GM23338 (cell line): Measurements from ENCODE around the gene AGPAT3. TPM values are rescaled to one million over a fixed set of nuclear protein-coding genes. Genes with fewer than 3 reads are reported as not detected.

ENCODE experiments used
- ATAC-seq: fragments of 200-7000 bp; cut with Tn5 transposase; 3 replicates; pipeline ENCODE4 v1.9.1; 2020
- DNase-seq: peaks from one replicate; pipeline ENCODE4 v3.0.0-alpha.2; 2015; ENCODE audit warnings: low spot score
- H2AFZ ChIP-seq: fragments of 200-600 bp; sonication (generic); 2 replicates; pipeline ENCODE4 v1.8.0; 2016; ENCODE audit warnings: antibody characterized with exemption, mild to moderate bottlenecking, moderate library complexity
- H3F3A ChIP-seq: fragments of 200-600 bp; sonication (generic); replicated peaks from 2 replicates; pipeline ENCODE4 v1.8.0; 2017; ENCODE audit warnings: antibody characterized with exemption, mixed run types, low read depth
- H3K27ac ChIP-seq: fragments of 200-600 bp; sonication (generic); 2 replicates; pipeline ENCODE4 v1.6.1; 2016; ENCODE audit warnings: low read depth
- H3K27me3 ChIP-seq: fragments of 200-600 bp; sonication (generic); 2 replicates; pipeline ENCODE4 v1.8.0; 2016; ENCODE audit warnings: mild to moderate bottlenecking, mixed run types, moderate library complexity; ENCODE audit not compliant: insufficient read depth
- H3K36me3 ChIP-seq: fragments of 200-600 bp; sonication (generic); 2 replicates; pipeline ENCODE4 v1.8.0; 2016; ENCODE audit warnings: mild to moderate bottlenecking; ENCODE audit not compliant: insufficient read depth
- H3K4me1 ChIP-seq: fragments of 200-600 bp; sonication (generic); 2 replicates; pipeline ENCODE4 v1.8.0; 2016; ENCODE audit warnings: mild to moderate bottlenecking, moderate library complexity; ENCODE audit not compliant: insufficient read depth
- H3K4me2 ChIP-seq: fragments of 200-600 bp; sonication (generic); 2 replicates; pipeline ENCODE4 v1.7.1; 2017; ENCODE audit warnings: mixed run types
- H3K4me3 ChIP-seq: fragments of 200-600 bp; sonication (generic); 2 replicates; pipeline ENCODE4 v1.6.1; 2016; ENCODE audit warnings: mixed run types
- H3K79me2 ChIP-seq: fragments of 200-600 bp; sonication (generic); replicated peaks from 2 replicates; pipeline ENCODE4 v1.8.0; 2017; ENCODE audit warnings: mild to moderate bottlenecking; ENCODE audit not compliant: insufficient read depth
- H3K9me2 ChIP-seq: fragments of 200-600 bp; sonication (generic); 2 replicates; pipeline ENCODE4 v1.8.0; 2017; ENCODE audit not compliant: insufficient read depth
- H4K20me1 ChIP-seq: fragments of 200-600 bp; sonication (generic); replicated peaks from 2 replicates; pipeline ENCODE4 v1.8.0; 2017; ENCODE audit warnings: mild to moderate bottlenecking; ENCODE audit not compliant: insufficient read depth
- H3K27ac Mint-ChIP-seq: 2 replicates; pipeline ENCODE4 v1.8.0; 2020; ENCODE audit warnings: inconsistent platforms, mild to moderate bottlenecking, moderate library complexity, mixed read lengths
- H3K27me3 Mint-ChIP-seq: 3 replicates; pipeline ENCODE4 v1.8.0; 2022; ENCODE audit warnings: low read depth, mild to moderate bottlenecking, moderate library complexity, mixed read lengths, inconsistent platforms; ENCODE audit not compliant: insufficient read depth, poor library complexity
- H3K36me3 Mint-ChIP-seq: 3 replicates; pipeline ENCODE4 v1.8.0; 2021; ENCODE audit warnings: low read depth, mild to moderate bottlenecking, inconsistent platforms, moderate library complexity, mixed read lengths
- H3K4me1 Mint-ChIP-seq: 3 replicates; pipeline ENCODE4 v1.8.0; 2020; ENCODE audit warnings: mild to moderate bottlenecking, inconsistent platforms, mixed read lengths
- H3K4me3 Mint-ChIP-seq: 3 replicates; pipeline ENCODE4 v1.8.0; 2021; ENCODE audit warnings: moderate library complexity, mild to moderate bottlenecking, inconsistent platforms, mixed read lengths
- H3K9me3 Mint-ChIP-seq: 3 replicates; pipeline ENCODE4 v1.8.0; 2020; ENCODE audit warnings: moderate library complexity, mild to moderate bottlenecking, inconsistent platforms, mixed read lengths
- CREB1 ChIP-seq: fragments of 250-450 bp; sonication (Bioruptor Pico); IDR thresholded peaks from 2 replicates; pipeline ENCODE4 v1.5.0; 2020; ENCODE audit warnings: low read depth, mild to moderate bottlenecking, moderate library complexity
- CTCF ChIP-seq, 2 experiments: fragments of 200-600 bp in 1 of 2; sonication (generic) in 1 of 2; conservative IDR thresholded peaks; 2 replicates each; pipeline versions ENCODE4 v1.5.1 to v1.6.1; 2016 to 2017; ENCODE audit warnings: antibody characterized with exemption in 2 of 2, low read depth in 2 of 2, mild to moderate bottlenecking in 2 of 2, moderate library complexity in 1 of 2
- ETS1 ChIP-seq: IDR thresholded peaks from 2 replicates; pipeline ENCODE4 v1.6.1; 2016; ENCODE audit warnings: antibody characterized with exemption
- EZH2 ChIP-seq: fragments of 200-600 bp; sonication (generic); IDR thresholded peaks from one replicate; pipeline ENCODE4 v1.8.0; 2017; ENCODE audit warnings: antibody characterized with exemption, mild to moderate bottlenecking, low read depth; ENCODE audit not compliant: unreplicated experiment
- JUNB ChIP-seq: IDR thresholded peaks from one replicate; pipeline ENCODE4 v1.6.1; 2016; ENCODE audit warnings: antibody characterized with exemption; ENCODE audit not compliant: unreplicated experiment
- NANOG ChIP-seq: IDR thresholded peaks from 2 replicates; pipeline ENCODE4 v1.6.1; 2016; ENCODE audit warnings: antibody characterized with exemption, borderline replicate concordance
- POLR2AphosphoS5 ChIP-seq: IDR thresholded peaks from 2 replicates; pipeline ENCODE4 v1.6.1; 2016; ENCODE audit warnings: antibody characterized with exemption, low read depth
- STAT1 ChIP-seq: IDR thresholded peaks from one replicate; pipeline ENCODE4 v1.6.1; 2016; ENCODE audit warnings: antibody characterized with exemption; ENCODE audit not compliant: unreplicated experiment
- ZNF331 ChIP-seq: fragments of 250-450 bp; sonication (Bioruptor Pico); IDR thresholded peaks from 2 replicates; pipeline ENCODE4 v1.5.0; 2020; ENCODE audit warnings: low read depth, mild to moderate bottlenecking, moderate library complexity
- polyA plus RNA-seq: library from polyadenylated mRNA; unstranded; fragments of >200 nt; fragmentation: Nextera tagmentation; extraction: Ambion mirVana; gene quantifications from 2 replicates; pipeline ENCODE4 v1.2.1, GENCODE V29; 2016
- total RNA-seq: library from RNA; depleted of rRNA; stranded (reverse); fragments of >200 nt; shearing (Covaris generic); gene quantifications from 2 replicates; pipeline ENCODE4 v1.2.3, GENCODE V29; 2014
- TF ChIP-seq, protein P1 (sequence below): IDR thresholded peaks from one replicate; pipeline ENCODE4 v1.6.1; 2018; ENCODE audit warnings: antibody characterized with exemption; ENCODE audit not compliant: unreplicated experiment

Gene AGPAT3
- total and polyA plus RNA-seq, 2 experiments from 2014 or later = 2.1 to 6.1 TPM

GRCh38 chr21:43916076-43916475, 51.1 kb downstream of the AGPAT3 start:
- Mint-ChIP-seq H3K4me1 (peaks cover 21% of the 10 kb centered on the region), H3K27me3 (peaks cover 10% of the 10 kb centered on the region), H3K9me3 (no peaks in the 10 kb centered on the region), H3K27ac (no peak overlapping the region), H3K36me3 (no peaks in the 10 kb centered on the region), H3K4me3 (no peak overlapping the region)
- Histone ChIP-seq H3K27ac (no peak overlapping the region), H3K36me3 (no peaks in the 10 kb centered on the region), H4K20me1 (no peaks in the 10 kb centered on the region), H3K4me3 (no peak overlapping the region), H3K79me2 (no peaks in the 10 kb centered on the region), H3F3A (no peaks in the 10 kb centered on the region), H3K4me1 (peaks cover 10% of the 10 kb centered on the region; the same call in 1 of the 2 replicates), H2AFZ (no peak overlapping the region), H3K9me2 (no peaks in the 10 kb centered on the region), H3K4me2 (no peak overlapping the region), H3K27me3 (no peaks in the 10 kb centered on the region)
- DNase-seq (no peak), ATAC-seq (no peak)
- no peak for TF ChIP-seq CREB1 (CRISPR knock-in tag)
- no peak for TF ChIP-seq JUNB
- TF ChIP-seq, protein P1, sequence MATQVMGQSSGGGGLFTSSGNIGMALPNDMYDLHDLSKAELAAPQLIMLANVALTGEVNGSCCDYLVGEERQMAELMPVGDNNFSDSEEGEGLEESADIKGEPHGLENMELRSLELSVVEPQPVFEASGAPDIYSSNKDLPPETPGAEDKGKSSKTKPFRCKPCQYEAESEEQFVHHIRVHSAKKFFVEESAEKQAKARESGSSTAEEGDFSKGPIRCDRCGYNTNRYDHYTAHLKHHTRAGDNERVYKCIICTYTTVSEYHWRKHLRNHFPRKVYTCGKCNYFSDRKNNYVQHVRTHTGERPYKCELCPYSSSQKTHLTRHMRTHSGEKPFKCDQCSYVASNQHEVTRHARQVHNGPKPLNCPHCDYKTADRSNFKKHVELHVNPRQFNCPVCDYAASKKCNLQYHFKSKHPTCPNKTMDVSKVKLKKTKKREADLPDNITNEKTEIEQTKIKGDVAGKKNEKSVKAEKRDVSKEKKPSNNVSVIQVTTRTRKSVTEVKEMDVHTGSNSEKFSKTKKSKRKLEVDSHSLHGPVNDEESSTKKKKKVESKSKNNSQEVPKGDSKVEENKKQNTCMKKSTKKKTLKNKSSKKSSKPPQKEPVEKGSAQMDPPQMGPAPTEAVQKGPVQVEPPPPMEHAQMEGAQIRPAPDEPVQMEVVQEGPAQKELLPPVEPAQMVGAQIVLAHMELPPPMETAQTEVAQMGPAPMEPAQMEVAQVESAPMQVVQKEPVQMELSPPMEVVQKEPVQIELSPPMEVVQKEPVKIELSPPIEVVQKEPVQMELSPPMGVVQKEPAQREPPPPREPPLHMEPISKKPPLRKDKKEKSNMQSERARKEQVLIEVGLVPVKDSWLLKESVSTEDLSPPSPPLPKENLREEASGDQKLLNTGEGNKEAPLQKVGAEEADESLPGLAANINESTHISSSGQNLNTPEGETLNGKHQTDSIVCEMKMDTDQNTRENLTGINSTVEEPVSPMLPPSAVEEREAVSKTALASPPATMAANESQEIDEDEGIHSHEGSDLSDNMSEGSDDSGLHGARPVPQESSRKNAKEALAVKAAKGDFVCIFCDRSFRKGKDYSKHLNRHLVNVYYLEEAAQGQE = no peak
- TF ChIP-seq EZH2 = no peak
- TF ChIP-seq NANOG = no peak
- no peak for TF ChIP-seq POLR2AphosphoS5
- no peak for TF ChIP-seq CTCF (conservative IDR thresholded peaks at IDR 0.05; ENCODE audit: low read depth in 2 of 2)

DNA sequence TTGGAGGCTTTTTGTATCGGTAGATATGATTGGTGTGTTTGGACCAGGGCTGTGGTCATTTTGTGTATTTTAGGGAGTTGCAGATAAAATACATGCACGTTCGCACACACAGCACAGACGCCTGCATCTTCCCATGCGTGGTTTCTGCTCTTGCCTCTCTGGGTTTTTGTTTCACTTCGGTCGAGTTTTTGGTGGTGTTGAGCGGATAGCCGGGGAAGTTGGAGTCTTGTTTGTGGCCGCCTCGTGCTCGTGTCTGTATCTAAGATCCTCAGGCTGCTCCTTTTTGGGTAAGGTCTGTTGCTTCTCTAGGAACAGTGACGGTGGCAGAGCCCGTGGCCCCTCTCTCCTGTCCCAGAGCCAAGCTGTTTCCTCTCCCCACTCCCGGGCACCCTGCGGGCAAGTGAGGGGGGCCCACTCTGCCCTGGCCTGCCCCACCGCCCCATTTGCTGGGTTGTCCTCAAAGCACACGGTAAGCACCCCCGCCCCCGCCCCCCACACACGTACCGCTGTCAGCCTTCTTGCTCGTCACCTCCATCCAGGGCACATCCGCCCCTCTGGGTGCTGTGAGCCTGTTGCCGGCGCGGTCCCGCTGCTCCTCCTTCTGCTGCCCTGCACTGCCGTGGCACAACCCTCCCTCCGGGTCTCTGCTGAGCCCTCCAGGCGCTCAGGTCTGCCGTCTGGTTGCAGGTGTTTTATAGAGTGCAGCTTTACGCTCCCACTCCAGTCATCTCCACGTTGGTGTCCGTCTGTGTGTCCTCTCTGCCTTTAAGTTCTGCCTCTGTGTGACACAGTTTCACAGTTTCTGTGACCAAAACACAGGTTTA, 51.9 kb downstream of the AGPAT3 start:
- ATAC-seq (peak; percentile 49), DNase-seq (no peak)
- Histone ChIP-seq H4K20me1 (no peaks in the 10 kb centered on the region), H3K27ac (no peak overlapping the region), H3K4me2 (no peak overlapping the region), H3F3A (0 out of 2 replicates have a peak, but pooled peaks cover 4% of the 10 kb centered on the region), H3K4me3 (no peak overlapping the region), H3K9me2 (no peaks in the 10 kb centered on the region), H3K4me1 (peaks cover 10% of the 10 kb centered on the region), H2AFZ (no peak overlapping the region; the same call in 1 of the 2 replicates), H3K27me3 (no peaks in the 10 kb centered on the region), H3K36me3 (no peaks in the 10 kb centered on the region), H3K79me2 (no peaks in the 10 kb centered on the region)
- TF ChIP-seq STAT1 (no peak), ETS1 (no peak), ZNF331 (CRISPR knock-in tag) (no peak)
- no peaks in the 10 kb centered on the region for H3K36me3 Mint-ChIP-seq
- H3K4me1 Mint-ChIP-seq = peaks cover 30% of the 10 kb centered on the region
- H3K27ac Mint-ChIP-seq = no peak overlapping the region
- H3K4me3 Mint-ChIP-seq = no peak overlapping the region
- no peaks in the 10 kb centered on the region for H3K9me3 Mint-ChIP-seq
- peaks cover 15% of the 10 kb centered on the region for H3K27me3 Mint-ChIP-seq
